ENCODE results near the gene ITPKC. TPM values are rescaled to one million over a fixed set of nuclear protein-coding genes. Genes with fewer than 3 reads are reported as not detected.
A peak's percentile ranks its signal among the peaks of the same experiment; 100 is the strongest.

Gene ITPKC
- total and polyA plus RNA-seq, 9 of the 15 experiments (the other 6 are each of a cell fraction or from before 2014, with no cell fraction given) = 0.08 to 9.3 (median 5.8) TPM

GRCh38 chr19:40724855-40725254 lies 7.9 kb downstream of the ITPKC start:
- no peak for TF ChIP-seq AFF1 (IDR thresholded peaks at IDR 0.05; ENCODE audit: low read depth in 1 of 2, partially characterized antibody in 2 of 2)
- no peak for TF ChIP-seq ZNF584 (CRISPR knock-in tag; IDR thresholded peaks at IDR 0.05; ENCODE audit: low read depth)
- TF ChIP-seq TBP (optimal IDR thresholded peaks at IDR 0.05; ENCODE audit: low read depth, low read length) = no peak
- no peak for TF ChIP-seq RBM25 (IDR thresholded peaks at IDR 0.05; ENCODE audit: low read depth, low read length, severe bottlenecking)
- no peak for TF ChIP-seq RHOXF2B (CRISPR knock-in tag; conservative IDR thresholded peaks at IDR 0.05)
- TF ChIP-seq SMAD4 (CRISPR knock-in tag; conservative IDR thresholded peaks at IDR 0.05) = no peak
- TF ChIP-seq ZNF77 (CRISPR knock-in tag; IDR thresholded peaks at IDR 0.05) = no peak
- TF ChIP-seq MCM3 (IDR thresholded peaks at IDR 0.05) = no peak
- TF ChIP-seq JUNB (CRISPR knock-in tag; conservative IDR thresholded peaks at IDR 0.05) = no peak
- TF ChIP-seq POLR2G (IDR thresholded peaks at IDR 0.05; ENCODE audit: low read depth, low read length) = no peak
- no peak for TF ChIP-seq PRDM10 (IDR thresholded peaks at IDR 0.05; ENCODE audit: partially characterized antibody)
- ATAC-seq = no peak
- no peaks in the 10 kb centered on the region for H4K20me1 ChIP-seq (replicated peaks; ENCODE audit: control insufficient read depth, insufficient read depth, low read length)
- no TSS peak for BruUV-seq (replicated peaks)
- in situ Hi-C loops (cut with MboI) = no loop called here
- ChIA-PET POLR2A (interaction anchor here (0.9 kb wide), 1 partner anchor 29 kb away, joined by 4 read pairs; no protein-coding TSS in a partner anchor), CTCF (ENCODE audit: low intra/inter-chr PET ratio) (no interaction called here)
- peaks cover 4% of the 10 kb centered on the region for H3K9me1 ChIP-seq (ENCODE audit: control insufficient read depth, insufficient read depth, low read length)
- H3K4me1 ChIP-seq (replicated peaks in 1 of 2; ENCODE audit: control insufficient read depth in 2 of 2, insufficient read depth in 2 of 2, low read length in 2 of 2) = peaks cover 0 to 4% of the 10 kb centered on the region in 2 experiments; a peak in 2 of 5 replicates
- intact Hi-C loops (cut with micrococcal nuclease) = no loop called here
- no peak overlapping the region for H2AFZ ChIP-seq (ENCODE audit: low read depth, low read length)
- no peak for DNase-seq (ENCODE audit: extremely low read depth in 1 of 4, low spot score in 3 of 4)
- no peaks in the 10 kb centered on the region for H3K27me3 ChIP-seq (ENCODE audit: control insufficient read depth in 2 of 2, insufficient read depth in 2 of 2, low read length in 2 of 2)
- H3K79me2 ChIP-seq (ENCODE audit: control insufficient read depth, insufficient read depth, low read length) = peaks cover 23% of the 10 kb centered on the region
- H3K4me3 ChIP-seq = no peak overlapping the region
- WGBS (ENCODE audit: insufficient coverage, low coverage, missing lambda C conversion rate) = 90% methylated on average over 3 of the region's 3 CpGs
- no peak overlapping the region for H3K27ac ChIP-seq (ENCODE audit: extremely low read depth, low read depth, low read length)
- H3K9me3 ChIP-seq (replicated peaks; ENCODE audit: control insufficient read depth, insufficient read depth, low read depth, low read length) = no peaks in the 10 kb centered on the region
- H3K36me3 ChIP-seq (ENCODE audit: control insufficient read depth, insufficient read depth, low read length) = peaks cover 42% of the 10 kb centered on the region
- peak overlapping the region in 1 of 2 experiments; percentile 23; a peak in 1 of 4 replicates for H3K9ac ChIP-seq (ENCODE audit: insufficient read depth in 1 of 2, low read depth in 2 of 2, low read length in 2 of 2)
- FAIRE-seq = no peak
- no peak overlapping the region for H3K4me2 ChIP-seq (ENCODE audit: insufficient read depth, low read length)
